IgD-negative memory B cell (primary cell): ENCODE data around the gene PCDHGB2. TPM values are rescaled to one million over a fixed set of nuclear protein-coding genes. Genes with fewer than 3 reads are reported as not detected.
"Not testable (repeated sequence)": the region's sequence is repeated elsewhere in the genome, so short reads cannot be mapped to it uniquely, and the experiment has no call there.

Experiments used
- H3K27ac Mint-ChIP-seq, 3 donors: one replicate each; pipeline ENCODE4 v1.8.0; 2020 to 2022; ENCODE audit warnings: mild to moderate bottlenecking in 3 of 3, mixed read lengths in 3 of 3, moderate library complexity in 1 of 3
- H3K27me3 Mint-ChIP-seq: one replicate; pipeline ENCODE4 v1.8.0; 2021; ENCODE audit warnings: mixed read lengths
- H3K36me3 Mint-ChIP-seq: one replicate; pipeline ENCODE4 v1.8.0; 2020; ENCODE audit warnings: mild to moderate bottlenecking, mixed read lengths
- H3K4me1 Mint-ChIP-seq, 3 donors: one replicate each; pipeline ENCODE4 v1.8.0; 2020 to 2022; ENCODE audit warnings: mixed read lengths in 3 of 3, mild to moderate bottlenecking in 1 of 3
- H3K4me3 Mint-ChIP-seq, 4 donors: one replicate each; pipeline ENCODE4 v1.8.0; 2020 to 2022; ENCODE audit warnings: mild to moderate bottlenecking in 4 of 4, mixed read lengths in 4 of 4, moderate library complexity in 3 of 4
- H3K9me3 Mint-ChIP-seq, 3 donors: one replicate each; pipeline ENCODE4 v1.8.0; 2020 to 2021; ENCODE audit warnings: mixed read lengths in 3 of 3, mild to moderate bottlenecking in 1 of 3
- polyA plus RNA-seq: library from polyadenylated mRNA; unstranded; fragments of 300-500 nt; fragmentation: Illumina TruSeq; gene quantifications from one replicate; pipeline ENCODE4 v1.2.3, GENCODE V29; 2021

The PCDHGB2 gene
- polyA plus RNA-seq, 1 donor from 2014 or later: 0.21 TPM

DNA sequence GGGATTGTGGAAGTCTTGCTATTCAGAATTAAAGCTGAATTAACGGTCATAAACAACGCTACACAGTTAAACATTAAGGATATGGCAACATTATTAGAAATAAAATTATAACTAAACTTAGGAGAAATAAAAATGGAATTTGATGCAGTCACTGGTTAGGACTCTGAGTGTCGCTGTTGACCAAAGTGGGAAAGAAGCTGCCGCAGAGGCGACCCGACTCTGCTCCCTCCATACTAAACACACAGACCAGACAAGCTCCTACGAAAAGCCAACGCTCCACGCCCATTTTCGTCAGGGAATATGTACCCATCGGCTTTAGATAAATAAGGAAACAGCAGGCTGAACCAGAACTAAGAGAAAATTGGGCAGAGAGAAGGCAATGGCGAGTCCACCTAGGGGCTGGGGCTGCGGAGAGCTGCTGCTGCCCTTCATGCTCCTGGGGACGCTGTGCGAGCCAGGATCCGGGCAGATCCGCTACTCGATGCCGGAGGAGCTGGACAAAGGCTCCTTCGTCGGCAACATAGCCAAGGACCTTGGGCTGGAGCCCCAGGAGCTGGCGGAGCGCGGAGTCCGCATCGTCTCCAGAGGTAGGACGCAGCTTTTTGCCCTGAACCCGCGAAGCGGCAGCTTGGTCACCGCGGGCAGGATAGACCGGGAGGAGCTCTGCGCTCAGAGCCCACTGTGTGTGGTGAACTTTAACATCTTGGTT lies 4.3 kb downstream of the PCDHGB2 start, which contains the start of gene PCDHGA5:
Gene PCDHGA5, plus strand, starts transcription at position 211 of the 709 bp plus-strand sequence. Its CDS starts 169 bp downstream, at position 380.
- H3K9me3 Mint-ChIP-seq: peaks cover 11 to 40% (median 20%) of the 10 kb centered on the region in 3 donors
- H3K36me3 Mint-ChIP-seq: peaks cover 3% of the 10 kb centered on the region
- H3K4me3 Mint-ChIP-seq: peak within 1 kb of the TSS in 1 of 4 donors; percentile 39
- peak within 1 kb of the TSS in 2 of 3 donors; percentile 63 to 64 for H3K27ac Mint-ChIP-seq
- peaks cover 5 to 17% (median 10%) of the 10 kb centered on the region in 3 donors for H3K4me1 Mint-ChIP-seq
- H3K27me3 Mint-ChIP-seq: peaks cover 49% of the 10 kb centered on the region

DNA sequence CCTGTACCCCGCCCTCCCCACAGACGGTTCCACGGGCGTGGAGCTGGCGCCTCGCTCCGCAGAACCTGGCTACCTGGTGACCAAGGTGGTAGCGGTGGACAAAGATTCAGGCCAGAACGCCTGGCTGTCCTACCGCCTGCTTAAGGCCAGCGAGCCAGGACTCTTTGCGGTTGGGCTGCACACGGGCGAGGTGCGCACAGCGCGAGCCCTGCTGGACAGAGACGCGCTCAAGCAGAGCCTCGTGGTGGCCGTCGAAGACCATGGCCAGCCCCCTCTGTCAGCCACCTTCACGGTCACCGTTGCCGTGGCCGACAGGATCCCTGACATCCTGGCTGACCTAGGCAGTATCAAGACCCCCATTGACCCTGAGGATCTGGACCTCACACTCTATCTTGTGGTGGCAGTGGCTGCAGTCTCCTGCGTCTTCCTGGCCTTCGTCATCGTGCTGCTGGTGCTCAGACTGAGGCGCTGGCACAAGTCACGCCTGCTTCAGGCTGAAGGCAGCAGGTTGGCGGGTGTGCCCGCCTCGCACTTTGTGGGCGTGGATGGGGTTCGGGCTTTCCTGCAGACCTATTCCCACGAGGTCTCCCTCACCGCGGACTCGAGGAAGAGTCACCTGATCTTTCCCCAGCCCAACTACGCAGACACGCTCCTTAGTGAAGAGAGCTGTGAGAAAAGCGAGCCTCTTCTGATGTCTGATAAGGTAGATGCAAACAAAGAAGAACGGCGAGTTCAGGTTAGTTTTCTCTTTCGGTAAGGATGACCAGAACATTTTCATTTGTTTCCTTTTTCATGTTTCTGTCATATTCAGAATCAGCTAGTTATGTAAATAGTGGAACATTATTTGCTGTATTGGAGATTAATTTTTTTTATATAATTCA lies 6.5 kb downstream of the PCDHGB2 start:
- Mint-ChIP-seq H3K27ac (peak overlapping the region in 2 of 3 donors; percentile 50 to 56), H3K4me1 (peaks cover 6 to 12% (median 8%) of the 10 kb centered on the region in 3 donors), H3K9me3 (peaks cover 4 to 27% (median 14%) of the 10 kb centered on the region in 3 donors), H3K36me3 (peaks cover 2% of the 10 kb centered on the region), H3K27me3 (peaks cover 38% of the 10 kb centered on the region), H3K4me3 (peak overlapping the region in 1 of 4 donors; percentile 12)

DNA sequence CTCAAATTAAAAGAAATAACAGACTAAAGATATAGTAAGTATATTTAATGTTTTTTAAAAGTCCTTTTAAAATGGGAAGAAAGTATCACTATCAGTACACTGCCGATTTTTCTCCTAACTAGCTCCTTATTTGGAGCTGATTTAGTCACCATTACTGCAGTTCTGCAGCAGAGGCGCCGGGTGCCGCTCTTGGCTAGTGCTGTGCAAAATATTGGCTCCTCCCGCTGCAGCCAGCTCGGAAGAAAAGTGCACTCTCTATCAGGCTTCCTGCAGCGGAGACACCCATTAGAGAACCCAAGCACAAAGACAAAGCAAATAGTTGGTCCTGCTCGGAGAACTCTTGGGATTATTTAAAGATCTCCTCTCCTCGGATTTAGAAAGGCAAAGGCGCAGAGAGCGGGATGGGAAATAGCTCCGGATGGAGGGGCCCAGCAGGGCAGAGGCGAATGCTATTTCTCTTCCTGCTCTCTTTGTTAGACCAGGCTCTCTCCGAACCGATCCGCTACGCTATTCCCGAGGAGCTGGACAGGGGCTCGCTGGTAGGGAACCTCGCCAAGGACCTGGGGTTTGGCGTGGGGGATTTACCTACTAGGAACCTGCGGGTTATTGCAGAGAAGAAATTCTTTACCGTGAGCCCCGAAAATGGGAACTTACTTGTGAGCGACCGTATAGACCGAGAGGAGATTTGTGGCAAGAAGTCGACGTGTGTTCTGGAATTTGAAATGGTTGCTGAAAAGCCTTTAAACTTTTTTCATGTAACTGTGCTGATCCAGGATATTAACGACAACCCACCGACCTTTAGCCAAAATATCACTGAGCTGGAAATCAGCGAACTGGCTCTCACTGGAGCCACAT lies 10.4 kb downstream of the PCDHGB2 start, which contains the start of gene PCDHGB3:
Gene PCDHGB3, plus strand, starts transcription at position 249 of the 855 bp plus-strand sequence. Its CDS starts 153 bp downstream, at position 402.
- H3K4me3 Mint-ChIP-seq: peak within 1 kb of the TSS; percentile 88 to 97 (median 92)
- H3K27ac Mint-ChIP-seq: peak within 1 kb of the TSS; percentile 67 to 74 (median 72)
- peaks cover 4% of the 10 kb centered on the region for H3K36me3 Mint-ChIP-seq
- H3K27me3 Mint-ChIP-seq: peaks cover 35% of the 10 kb centered on the region
- H3K9me3 Mint-ChIP-seq: peaks cover 8 to 14% (median 13%) of the 10 kb centered on the region in 3 donors
- peaks cover 2 to 5% (median 4%) of the 10 kb centered on the region in 3 donors for H3K4me1 Mint-ChIP-seq

DNA sequence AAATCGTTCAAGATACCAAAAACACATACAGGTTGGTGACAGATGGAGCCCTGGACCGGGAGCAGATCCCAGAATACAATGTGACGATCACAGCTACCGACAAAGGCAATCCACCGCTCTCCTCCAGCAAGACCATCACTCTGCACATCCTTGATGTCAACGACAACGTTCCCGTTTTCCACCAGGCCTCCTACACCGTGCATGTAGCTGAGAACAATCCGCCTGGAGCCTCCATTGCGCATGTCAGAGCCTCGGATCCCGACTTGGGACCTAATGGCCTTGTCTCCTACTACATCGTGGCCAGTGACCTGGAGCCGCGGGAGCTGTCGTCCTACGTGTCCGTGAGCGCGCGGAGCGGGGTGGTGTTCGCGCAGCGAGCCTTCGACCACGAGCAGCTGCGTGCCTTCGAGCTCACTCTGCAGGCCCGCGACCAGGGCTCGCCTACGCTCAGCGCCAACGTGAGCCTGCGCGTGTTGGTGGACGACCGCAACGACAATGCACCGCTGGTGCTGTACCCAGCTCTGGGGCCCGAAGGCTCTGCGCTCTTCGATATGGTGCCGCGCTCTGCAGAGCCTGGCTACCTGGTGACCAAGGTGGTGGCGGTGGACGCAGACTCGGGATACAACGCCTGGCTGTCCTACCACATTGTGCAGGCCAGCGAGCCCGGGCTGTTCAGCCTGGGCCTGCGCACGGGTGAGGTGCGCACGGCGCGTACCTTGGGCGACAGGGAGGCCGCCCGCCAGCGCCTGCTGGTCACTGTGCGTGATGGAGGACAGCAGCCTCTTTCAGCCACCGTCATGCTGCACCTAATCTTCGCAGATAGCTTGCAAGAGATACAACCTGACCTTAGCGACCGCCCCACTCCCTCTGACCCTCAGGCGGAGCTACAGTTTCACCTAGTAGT lies 12.0 kb downstream of the PCDHGB2 start:
- Mint-ChIP-seq H3K4me1 (peaks cover 2 to 5% (median 4%) of the 10 kb centered on the region in 3 donors), H3K9me3 (peaks cover 6 to 17% (median 11%) of the 10 kb centered on the region in 3 donors), H3K27ac (no peak overlapping the region), H3K36me3 (peaks cover 7% of the 10 kb centered on the region), H3K4me3 (peak overlapping the region in 2 of 4 donors; percentile 15 to 55), H3K27me3 (peaks cover 23% of the 10 kb centered on the region)

DNA sequence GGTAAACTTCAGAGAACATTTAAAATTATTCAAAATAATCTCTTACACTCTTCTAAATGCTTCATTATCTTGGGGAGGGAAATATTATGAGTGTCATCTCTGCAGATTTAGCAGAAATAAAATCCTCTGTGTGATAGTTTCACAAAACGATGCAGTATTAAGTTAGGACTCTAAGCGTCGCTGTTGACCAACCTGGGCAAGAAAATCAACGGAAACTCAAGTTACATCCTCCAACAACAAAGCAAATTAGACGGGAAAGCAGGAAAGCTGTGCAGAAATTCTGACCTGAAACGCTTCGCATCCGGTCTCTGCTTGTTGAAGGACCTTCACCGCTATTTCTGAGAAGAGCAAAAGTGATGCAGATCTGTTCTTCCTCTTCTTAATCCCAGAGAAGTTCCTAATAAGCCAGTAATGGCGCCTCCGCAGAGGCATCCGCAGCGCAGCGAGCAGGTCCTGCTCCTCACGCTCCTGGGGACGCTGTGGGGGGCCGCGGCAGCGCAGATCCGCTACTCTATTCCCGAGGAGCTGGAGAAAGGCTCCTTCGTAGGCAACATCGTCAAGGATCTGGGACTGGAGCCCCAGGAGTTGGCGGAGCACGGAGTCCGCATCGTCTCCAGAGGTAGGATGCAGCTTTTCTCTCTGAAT lies 14.0 kb downstream of the PCDHGB2 start, which contains the start of gene PCDHGA6:
Gene PCDHGA6, plus strand, starts transcription at position 219 of the 645 bp plus-strand sequence. Its CDS starts 193 bp downstream, at position 412.
- peaks cover 21% of the 10 kb centered on the region for H3K27me3 Mint-ChIP-seq
- H3K4me1 Mint-ChIP-seq: peaks cover 2 to 5% (median 4%) of the 10 kb centered on the region in 3 donors
- H3K27ac Mint-ChIP-seq: peak within 1 kb of the TSS in 1 of 3 donors; percentile 65
- H3K36me3 Mint-ChIP-seq: peaks cover 7% of the 10 kb centered on the region
- peaks cover 6 to 15% (median 11%) of the 10 kb centered on the region in 3 donors for H3K9me3 Mint-ChIP-seq
- peak within 1 kb of the TSS in 3 of 4 donors; percentile 27 to 79 (median 63) for H3K4me3 Mint-ChIP-seq

DNA sequence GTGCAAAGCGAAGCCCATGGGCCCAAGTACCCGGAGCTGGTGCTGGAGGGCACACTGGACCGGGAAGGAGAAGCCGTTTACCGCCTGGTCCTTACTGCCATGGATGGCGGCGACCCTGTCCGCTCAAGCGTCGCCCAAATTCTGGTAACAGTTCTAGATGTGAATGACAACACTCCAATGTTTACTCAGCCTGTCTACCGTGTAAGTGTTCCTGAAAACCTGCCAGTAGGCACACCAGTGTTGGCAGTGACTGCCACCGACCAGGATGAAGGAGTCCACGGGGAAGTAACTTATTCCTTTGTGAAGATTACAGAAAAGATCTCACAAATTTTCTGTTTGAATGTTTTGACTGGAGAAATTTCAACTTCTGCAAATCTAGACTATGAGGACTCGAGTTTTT lies 14.8 kb downstream of the PCDHGB2 start:
- Mint-ChIP-seq H3K4me3 (peak overlapping the region in 1 of 4 donors; percentile 27), H3K4me1 (peaks cover 2 to 5% (median 4%) of the 10 kb centered on the region in 3 donors), H3K27me3 (peaks cover 22% of the 10 kb centered on the region), H3K36me3 (peaks cover 7% of the 10 kb centered on the region), H3K9me3 (peaks cover 8 to 15% (median 11%) of the 10 kb centered on the region in 3 donors), H3K27ac (no peak overlapping the region)

DNA sequence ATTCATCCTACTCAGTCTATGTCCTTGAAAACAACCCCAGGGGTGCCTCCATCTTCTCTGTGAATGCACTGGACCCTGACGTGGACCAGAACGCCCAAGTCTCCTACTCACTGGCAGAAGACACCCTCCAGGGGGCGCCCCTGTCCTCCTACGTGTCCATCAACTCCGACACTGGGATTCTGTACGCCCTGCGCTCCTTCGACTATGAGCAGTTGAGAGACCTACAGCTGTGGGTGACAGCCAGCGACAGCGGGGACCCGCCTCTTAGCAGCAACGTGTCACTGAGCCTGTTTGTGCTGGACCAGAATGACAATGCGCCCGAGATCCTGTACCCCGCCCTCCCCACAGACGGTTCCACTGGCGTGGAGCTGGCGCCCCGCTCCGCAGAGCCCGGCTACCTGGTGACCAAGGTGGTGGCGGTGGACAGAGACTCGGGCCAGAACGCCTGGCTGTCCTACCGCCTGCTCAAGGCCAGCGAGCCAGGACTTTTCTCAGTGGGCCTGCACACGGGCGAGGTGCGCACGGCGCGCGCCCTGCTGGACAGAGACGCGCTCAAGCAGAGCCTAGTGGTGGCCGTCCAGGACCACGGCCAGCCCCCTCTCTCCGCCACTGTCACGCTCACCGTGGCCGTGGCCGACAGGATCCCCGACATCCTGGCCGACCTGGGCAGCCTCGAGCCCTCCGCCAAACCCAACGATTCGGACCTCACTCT lies 15.8 kb downstream of the PCDHGB2 start:
- H3K27me3 Mint-ChIP-seq: peaks cover 22% of the 10 kb centered on the region
- not testable (repeated sequence) for H3K4me3 Mint-ChIP-seq, H3K36me3 Mint-ChIP-seq, H3K4me1 Mint-ChIP-seq, H3K27ac Mint-ChIP-seq
- H3K9me3 Mint-ChIP-seq: peaks cover 8 to 15% (median 11%) of the 10 kb centered on the region in 3 donors

DNA sequence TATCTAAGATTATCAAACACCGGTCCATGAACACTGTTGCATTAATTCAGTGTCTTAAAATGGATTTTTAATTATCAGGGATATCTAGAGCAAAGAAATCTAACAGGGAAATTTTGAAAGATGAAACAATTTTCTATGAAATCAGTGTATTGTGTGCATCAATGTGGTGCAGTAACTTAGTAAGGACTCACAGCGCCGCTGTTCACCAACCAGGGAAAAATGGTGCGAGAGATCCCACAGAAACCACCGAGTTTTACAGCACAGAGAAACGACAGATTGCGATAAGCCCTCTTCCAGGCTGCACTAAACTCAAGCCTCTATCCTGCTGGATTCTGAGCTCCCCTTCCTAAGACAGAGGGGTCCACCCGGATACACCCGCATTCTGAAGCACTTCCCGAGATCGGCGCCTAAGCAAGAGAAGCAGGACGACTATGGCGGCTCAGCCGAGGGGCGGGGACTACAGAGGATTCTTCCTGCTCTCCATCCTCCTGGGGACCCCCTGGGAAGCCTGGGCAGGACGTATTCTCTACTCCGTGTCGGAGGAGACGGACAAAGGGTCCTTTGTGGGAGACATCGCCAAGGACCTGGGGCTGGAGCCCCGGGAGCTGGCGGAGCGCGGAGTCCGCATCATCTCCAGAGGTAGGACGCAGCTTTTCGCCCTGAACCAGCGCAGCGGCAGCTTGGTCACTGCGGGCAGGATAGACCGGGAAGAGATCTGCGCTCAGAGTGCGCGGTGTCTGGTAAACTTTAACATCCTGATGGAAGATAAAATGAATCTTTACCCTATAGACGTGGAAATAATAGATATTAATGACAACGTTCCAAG lies 22.9 kb downstream of the PCDHGB2 start, which contains the start of gene PCDHGA7:
Gene PCDHGA7, plus strand, starts transcription at position 274 of the 826 bp plus-strand sequence. Its CDS starts 158 bp downstream, at position 432.
- peaks cover 1% of the 10 kb centered on the region for H3K36me3 Mint-ChIP-seq
- H3K4me1 Mint-ChIP-seq: peaks cover 0 to 2% (median 2%) of the 10 kb centered on the region in 3 donors
- H3K27ac Mint-ChIP-seq: peak within 1 kb of the TSS in 2 of 3 donors; percentile 19 to 76
- peak within 1 kb of the TSS; percentile 81 to 94 (median 90) for H3K4me3 Mint-ChIP-seq
- H3K9me3 Mint-ChIP-seq: peaks cover 4 to 15% (median 8%) of the 10 kb centered on the region in 3 donors
- peaks cover 26% of the 10 kb centered on the region for H3K27me3 Mint-ChIP-seq

DNA sequence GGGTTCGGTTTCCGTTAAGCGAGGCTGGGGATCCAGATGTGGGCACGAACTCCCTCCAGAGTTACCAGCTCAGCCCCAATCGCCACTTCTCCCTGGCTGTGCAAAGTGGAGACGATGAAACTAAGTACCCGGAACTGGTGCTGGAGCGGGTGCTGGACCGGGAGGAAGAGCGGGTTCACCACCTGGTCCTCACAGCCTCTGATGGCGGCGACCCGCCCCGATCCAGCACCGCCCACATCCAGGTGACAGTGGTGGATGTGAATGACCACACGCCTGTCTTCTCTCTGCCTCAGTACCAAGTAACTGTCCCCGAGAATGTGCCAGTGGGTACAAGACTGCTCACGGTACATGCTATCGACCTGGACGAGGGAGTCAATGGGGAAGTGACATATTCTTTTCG lies 23.6 kb downstream of the PCDHGB2 start:
- Mint-ChIP-seq H3K9me3 (peaks cover 4 to 16% (median 8%) of the 10 kb centered on the region in 3 donors), H3K36me3 (peaks cover 1% of the 10 kb centered on the region), H3K4me3 (peak overlapping the region in 2 of 4 donors; percentile 81 to 92), H3K27ac (peak overlapping the region in 1 of 3 donors; percentile 31), H3K27me3 (peaks cover 26% of the 10 kb centered on the region), H3K4me1 (peaks cover 0 to 2% (median 2%) of the 10 kb centered on the region in 3 donors)

DNA sequence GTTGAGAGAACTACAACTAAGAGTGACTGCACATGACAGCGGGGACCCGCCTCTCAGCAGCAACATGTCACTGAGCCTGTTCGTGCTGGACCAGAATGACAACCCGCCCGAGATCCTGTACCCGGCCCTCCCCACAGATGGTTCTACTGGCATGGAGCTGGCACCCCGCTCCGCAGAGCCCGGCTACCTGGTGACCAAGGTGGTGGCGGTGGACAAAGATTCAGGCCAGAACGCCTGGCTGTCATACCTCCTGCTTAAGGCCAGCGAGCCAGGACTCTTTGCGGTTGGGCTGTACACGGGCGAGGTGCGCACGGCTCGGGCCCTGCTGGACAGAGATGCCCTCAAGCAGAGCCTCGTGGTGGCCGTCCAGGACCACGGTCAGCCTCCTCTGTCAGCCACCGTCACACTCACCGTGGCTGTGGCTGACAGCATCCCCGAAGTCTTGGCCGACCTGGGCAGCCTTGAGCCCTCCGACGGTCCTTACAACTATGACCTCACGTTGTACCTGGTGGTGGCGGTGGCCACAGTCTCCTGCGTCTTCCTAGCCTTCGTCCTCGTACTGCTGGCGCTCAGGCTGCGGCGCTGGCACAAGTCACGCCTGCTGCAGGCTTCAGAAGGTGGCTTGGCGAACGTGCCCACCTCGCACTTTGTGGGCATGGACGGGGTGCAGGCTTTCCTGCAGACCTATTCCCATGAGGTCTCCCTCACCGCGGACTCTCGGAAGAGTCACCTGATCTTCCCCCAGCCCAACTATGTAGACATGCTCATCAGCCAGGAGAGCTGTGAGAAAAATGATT lies 24.9 kb downstream of the PCDHGB2 start:
- H3K4me3 Mint-ChIP-seq: no peak overlapping the region
- peaks cover 0 to 4% (median 2%) of the 10 kb centered on the region in 3 donors for H3K4me1 Mint-ChIP-seq
- H3K27ac Mint-ChIP-seq: no peak overlapping the region
- peaks cover 1% of the 10 kb centered on the region for H3K36me3 Mint-ChIP-seq
- H3K9me3 Mint-ChIP-seq: peaks cover 4 to 23% (median 8%) of the 10 kb centered on the region in 3 donors
- H3K27me3 Mint-ChIP-seq: peaks cover 28% of the 10 kb centered on the region
